Cardiac muscle cell (in vitro differentiated cells and primary cell): ENCODE data around the gene RBPJL. TPM values are rescaled to one million over a fixed set of nuclear protein-coding genes. Genes with fewer than 3 reads are reported as not detected.

Experiments used
- DNase-seq, 2 donors: peaks; one replicate each; pipeline versions ENCODE4 v3.0.0 to v3.0.0-alpha.2; 2010 to 2017; ENCODE audit warnings: low read depth in 1 of 2, low spot score in 1 of 2
- H3K27ac ChIP-seq: fragments of 200-600 bp; sonication (generic); 2 replicates; pipeline ENCODE4 v1.5.1; 2016
- H3K27me3 ChIP-seq: fragments of 200-600 bp; sonication (generic); 2 replicates; pipeline ENCODE4 v1.6.0; 2016; ENCODE audit warnings: control low read depth
- H3K36me3 ChIP-seq: fragments of 200-600 bp; sonication (generic); 2 replicates; pipeline ENCODE4 v1.5.1; 2016; ENCODE audit warnings: control low read depth
- H3K4me1 ChIP-seq: fragments of 200-600 bp; sonication (generic); 2 replicates; pipeline ENCODE4 v1.8.1; 2017; ENCODE audit warnings: low read depth, mild to moderate bottlenecking, mixed run types
- H3K4me3 ChIP-seq: fragments of 200-600 bp; sonication (generic); 2 replicates; pipeline ENCODE4 v1.5.1; 2016; ENCODE audit warnings: mild to moderate bottlenecking
- H3K9me3 ChIP-seq: fragments of 200-600 bp; sonication (generic); 2 replicates; pipeline ENCODE4 v1.5.1; 2017; ENCODE audit warnings: low read depth, mild to moderate bottlenecking, control low read depth
- CTCF ChIP-seq: IDR thresholded peaks from 2 replicates; pipeline ENCODE4 v1.5.1; 2012; ENCODE audit warnings: low read depth, mild to moderate bottlenecking, low read length
- polyA plus RNA-seq: library from polyadenylated mRNA; unstranded; fragments of >200 nt; fragmentation: Nextera tagmentation; extraction: Ambion mirVana; gene quantifications from 2 replicates; pipeline ENCODE4 v1.2.1, GENCODE V29; 2016
- total RNA-seq: library from RNA; depleted of rRNA; stranded (reverse); fragments of >200 nt; gene quantifications from 2 replicates; pipeline ENCODE4 v1.2.3, GENCODE V29; 2016

The RBPJL gene
- total and polyA plus RNA-seq, 2 experiments from 2014 or later, result not detected

GRCh38 chr20:45318386-45318939, 11.8 kb downstream of the RBPJL start:
- no peaks in the 10 kb centered on the region for H3K36me3 ChIP-seq
- H3K9me3 ChIP-seq, result no peaks in the 10 kb centered on the region
- H3K27ac ChIP-seq, result no peak overlapping the region
- H3K4me3 ChIP-seq, result no peak overlapping the region
- no peak for TF ChIP-seq CTCF
- DNase-seq, result no peak
- H3K4me1 ChIP-seq, result no peaks in the 10 kb centered on the region
- no peaks in the 10 kb centered on the region for H3K27me3 ChIP-seq

- DNase-seq, result no peak
- Histone ChIP-seq H3K27ac (no peak overlapping the region), H3K9me3 (no peaks in the 10 kb centered on the region), H3K4me3 (no peak overlapping the region), H3K4me1 (no peaks in the 10 kb centered on the region), H3K27me3 (no peaks in the 10 kb centered on the region), H3K36me3 (no peaks in the 10 kb centered on the region)
- TF ChIP-seq CTCF, result no peak
Observed at GRCh38 chr20:45318948-45319347, 12.3 kb downstream of the RBPJL start.

- H3K4me1 ChIP-seq, result peaks cover 4% of the 10 kb centered on the region
- DNase-seq, result no peak
- H3K36me3 ChIP-seq, result no peaks in the 10 kb centered on the region
- TF ChIP-seq CTCF, result no peak
- no peaks in the 10 kb centered on the region for H3K27me3 ChIP-seq
- H3K4me3 ChIP-seq, result no peak overlapping the region
- H3K9me3 ChIP-seq, result no peaks in the 10 kb centered on the region
- no peak overlapping the region for H3K27ac ChIP-seq
Observed at GRCh38 chr20:45320948-45321595, 14.4 kb downstream of the RBPJL start.

GRCh38 chr20:45322952-45323383, 16.3 kb downstream of the RBPJL start:
- H3K4me1 ChIP-seq, result peaks cover 4% of the 10 kb centered on the region
- H3K36me3 ChIP-seq, result no peaks in the 10 kb centered on the region
- H3K27ac ChIP-seq, result no peak overlapping the region
- no peaks in the 10 kb centered on the region for H3K27me3 ChIP-seq
- DNase-seq, result peak; percentile 58 to 73
- no peak overlapping the region for H3K4me3 ChIP-seq
- peak; percentile 15 for TF ChIP-seq CTCF
- no peaks in the 10 kb centered on the region for H3K9me3 ChIP-seq

GRCh38 chr20:45323731-45324130, 17.1 kb downstream of the RBPJL start:
- Histone ChIP-seq H3K4me1 (peaks cover 4% of the 10 kb centered on the region), H3K27ac (no peak overlapping the region), H3K36me3 (no peaks in the 10 kb centered on the region), H3K4me3 (no peak overlapping the region), H3K27me3 (no peaks in the 10 kb centered on the region), H3K9me3 (no peaks in the 10 kb centered on the region)
- no peak for DNase-seq
- TF ChIP-seq CTCF, result no peak
